NCI-H2081 (cell line): ENCODE measurements around the gene MAP4K3.

Experiments used
- DNase-seq, 2 experiments: peaks; one replicate each; lab custom pipeline; 2025; lab: John Stamatoyannopoulos, UW

MAP4K3 gene

GRCh38 chr2:39443009-39443408 lies 5.9 kb upstream of the MAP4K3 start:
- DNase-seq = no peak

DNA sequence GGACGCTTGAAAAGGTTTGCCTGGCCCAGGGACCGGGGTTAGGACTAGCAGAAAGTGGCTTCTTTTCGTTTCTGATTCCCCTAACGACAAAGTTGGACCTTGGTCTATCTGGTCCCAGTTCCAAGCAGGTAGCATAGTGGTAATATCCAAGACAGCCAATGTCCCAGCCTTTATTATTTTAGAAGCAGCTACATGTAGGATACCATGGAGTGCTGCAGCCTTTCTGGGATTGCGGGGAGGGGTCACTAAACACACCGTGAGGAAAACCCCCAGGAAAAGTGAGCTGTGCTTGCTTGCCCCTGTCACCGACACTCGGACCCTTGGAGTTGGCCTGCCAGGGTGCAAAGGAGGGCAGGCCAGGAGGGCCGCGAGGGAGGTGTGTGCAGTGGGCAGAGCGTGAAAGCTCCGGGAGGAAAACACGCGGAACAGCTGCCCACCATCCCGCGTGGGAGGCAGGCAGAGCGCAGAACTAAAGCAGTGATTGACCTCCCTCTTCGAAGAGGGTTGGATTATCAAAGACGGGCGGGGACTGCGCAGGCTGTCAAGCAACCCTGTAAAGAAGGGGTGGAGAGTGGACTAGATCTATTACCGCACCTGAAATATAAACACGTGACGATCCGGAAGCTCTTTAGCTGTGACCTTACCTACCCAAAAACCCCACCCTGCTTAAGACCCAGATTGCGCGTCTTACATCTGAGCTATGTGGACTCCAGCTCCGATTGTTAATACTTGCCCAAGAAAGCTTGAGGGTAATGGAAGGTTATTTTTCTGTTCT lies 624 bp upstream of the MAP4K3 start:
- DNase-seq = peak; percentile 55 to 88

DNA sequence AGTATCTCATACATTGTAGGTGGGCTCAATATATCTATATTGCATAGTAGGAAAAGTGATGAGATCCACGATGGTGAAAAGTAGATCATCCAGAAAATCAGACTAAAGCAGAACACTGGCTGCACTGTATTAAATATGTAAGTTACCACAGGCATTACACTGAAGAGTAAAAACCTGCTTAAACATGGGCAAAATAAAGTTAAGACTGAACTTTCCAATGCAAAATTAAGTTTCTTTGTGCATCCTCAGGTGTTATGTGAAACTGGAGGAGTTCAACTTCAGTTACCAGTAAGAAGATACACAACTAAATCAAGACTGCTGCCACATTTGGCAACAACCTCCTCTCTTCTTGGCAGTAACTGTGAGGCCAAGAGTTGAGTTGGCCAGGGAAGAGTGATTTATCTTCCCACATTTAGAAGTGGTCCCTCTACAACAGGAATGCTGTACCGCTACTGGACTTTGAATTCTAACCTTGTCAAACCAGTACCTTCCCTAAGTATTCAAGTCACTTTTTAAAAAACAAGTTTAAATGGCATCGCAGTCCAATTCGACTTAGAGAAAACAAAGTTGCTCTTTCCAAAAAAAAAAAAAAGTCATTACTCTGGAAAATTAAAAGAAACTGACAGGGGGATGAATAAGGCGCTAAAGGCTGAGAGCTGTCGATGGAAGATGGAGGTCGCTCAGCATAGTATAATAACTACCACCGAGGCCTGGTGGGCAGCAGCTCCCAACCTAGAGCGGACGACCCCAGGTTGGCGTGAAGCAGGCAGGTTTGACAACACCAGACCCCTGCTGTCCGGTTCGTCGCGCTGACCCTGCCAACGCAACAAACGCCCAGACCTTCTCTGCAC lies 1.1 kb downstream of the MAP4K3 start:
- DNase-seq = no peak

GRCh38 chr2:39435234-39435633 lies 1.9 kb downstream of the MAP4K3 start:
- no peak for DNase-seq

GRCh38 chr2:39434233-39434897 lies 2.7 kb downstream of the MAP4K3 start:
- no peak for DNase-seq

GRCh38 chr2:39433586-39434195 lies 3.4 kb downstream of the MAP4K3 start:
- DNase-seq = no peak

- DNase-seq = no peak
These were observed 4.4 kb downstream of the MAP4K3 start for GRCh38 chr2:39432701-39433100.

DNA sequence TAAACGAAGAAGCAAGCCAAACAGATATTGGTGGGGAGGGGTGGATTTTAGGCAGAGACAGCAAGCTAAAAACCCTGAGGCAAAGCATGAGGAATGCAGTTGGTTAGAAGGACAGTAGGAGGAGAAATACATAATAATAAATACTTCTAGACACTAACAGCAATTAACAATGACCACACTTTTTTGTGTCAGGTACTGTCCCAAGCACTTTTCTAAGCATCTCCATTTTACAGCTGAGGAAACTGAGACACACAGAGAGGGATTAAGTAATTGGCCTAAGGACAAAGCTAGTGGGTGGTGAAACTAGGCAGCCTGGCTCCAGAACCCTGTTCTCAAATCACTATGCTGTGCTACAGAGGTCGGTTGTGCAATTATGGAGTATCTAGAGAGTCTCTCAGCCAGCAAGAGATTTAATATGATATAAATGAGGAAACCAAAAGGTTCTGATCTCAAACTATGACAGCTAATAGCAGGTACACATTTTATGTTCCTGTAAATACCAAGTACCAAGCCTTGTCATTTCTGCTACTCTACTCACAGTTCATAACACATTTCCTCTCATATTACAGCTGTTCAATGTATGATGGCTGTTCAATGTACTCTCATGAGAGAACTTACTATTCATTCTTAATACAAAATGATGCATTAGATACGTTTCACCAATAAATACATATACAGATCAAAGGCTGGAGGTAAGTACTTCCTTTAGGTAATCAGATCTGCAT lies 5.3 kb downstream of the MAP4K3 start:
- no peak for DNase-seq

DNA sequence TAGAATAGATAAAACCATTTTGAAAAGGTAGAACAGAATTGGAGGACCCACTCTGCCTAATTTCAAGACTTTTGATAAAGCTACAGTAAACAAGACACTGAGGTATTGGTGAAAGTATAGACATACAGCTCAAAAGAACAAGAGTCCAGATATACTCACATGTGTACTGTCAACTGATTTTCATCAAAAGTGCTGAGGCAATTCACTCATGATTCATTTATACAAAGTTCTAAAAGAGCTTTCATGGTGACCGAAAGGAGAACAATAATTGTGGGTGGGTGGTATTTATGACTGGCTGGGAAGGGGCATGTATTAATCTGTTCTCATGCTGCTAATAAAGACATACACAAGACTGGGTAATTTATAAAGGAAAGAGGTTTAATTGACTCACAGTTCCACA lies 7.3 kb downstream of the MAP4K3 start:
- no peak for DNase-seq

DNA sequence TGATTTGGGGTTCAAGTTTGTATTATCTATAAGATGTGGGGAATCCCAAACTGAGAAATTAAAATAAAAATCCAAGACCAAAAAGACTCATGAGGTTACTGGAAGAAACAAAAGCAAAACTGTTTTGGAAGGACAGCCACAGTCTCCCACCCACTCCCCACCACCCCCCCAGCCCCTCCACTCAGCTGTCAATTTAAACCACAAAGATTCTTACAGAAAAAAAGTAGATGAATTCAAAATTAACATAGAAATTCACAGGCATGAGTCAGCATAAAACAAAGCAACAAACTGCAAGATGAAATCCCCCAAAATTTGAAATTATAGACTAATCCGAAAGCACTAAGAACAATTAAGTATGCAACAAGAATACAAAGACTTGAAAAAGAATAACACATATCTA lies 12.1 kb downstream of the MAP4K3 start:
- no peak for DNase-seq

GRCh38 chr2:39422700-39423099 lies 14.4 kb downstream of the MAP4K3 start:
- no peak for DNase-seq

DNA sequence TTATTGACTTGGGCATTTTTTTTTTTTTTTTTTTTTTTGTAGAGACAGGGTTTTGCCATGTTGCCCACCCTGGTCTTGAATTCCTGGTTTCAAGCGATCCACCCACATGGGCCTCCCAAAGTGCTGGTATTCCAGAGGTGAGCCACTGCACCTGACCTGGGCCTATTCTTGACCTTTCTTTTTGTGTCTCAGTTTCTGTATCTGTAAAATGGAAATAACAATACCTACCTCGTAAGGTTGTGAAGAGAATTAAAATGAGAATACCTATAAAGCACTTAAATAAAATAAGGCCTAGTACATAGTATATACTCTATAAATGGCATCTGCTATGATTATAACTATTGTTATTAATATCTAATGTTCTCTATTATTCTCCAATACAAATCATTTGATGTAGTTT lies 15.7 kb downstream of the MAP4K3 start:
- no peak for DNase-seq

DNA sequence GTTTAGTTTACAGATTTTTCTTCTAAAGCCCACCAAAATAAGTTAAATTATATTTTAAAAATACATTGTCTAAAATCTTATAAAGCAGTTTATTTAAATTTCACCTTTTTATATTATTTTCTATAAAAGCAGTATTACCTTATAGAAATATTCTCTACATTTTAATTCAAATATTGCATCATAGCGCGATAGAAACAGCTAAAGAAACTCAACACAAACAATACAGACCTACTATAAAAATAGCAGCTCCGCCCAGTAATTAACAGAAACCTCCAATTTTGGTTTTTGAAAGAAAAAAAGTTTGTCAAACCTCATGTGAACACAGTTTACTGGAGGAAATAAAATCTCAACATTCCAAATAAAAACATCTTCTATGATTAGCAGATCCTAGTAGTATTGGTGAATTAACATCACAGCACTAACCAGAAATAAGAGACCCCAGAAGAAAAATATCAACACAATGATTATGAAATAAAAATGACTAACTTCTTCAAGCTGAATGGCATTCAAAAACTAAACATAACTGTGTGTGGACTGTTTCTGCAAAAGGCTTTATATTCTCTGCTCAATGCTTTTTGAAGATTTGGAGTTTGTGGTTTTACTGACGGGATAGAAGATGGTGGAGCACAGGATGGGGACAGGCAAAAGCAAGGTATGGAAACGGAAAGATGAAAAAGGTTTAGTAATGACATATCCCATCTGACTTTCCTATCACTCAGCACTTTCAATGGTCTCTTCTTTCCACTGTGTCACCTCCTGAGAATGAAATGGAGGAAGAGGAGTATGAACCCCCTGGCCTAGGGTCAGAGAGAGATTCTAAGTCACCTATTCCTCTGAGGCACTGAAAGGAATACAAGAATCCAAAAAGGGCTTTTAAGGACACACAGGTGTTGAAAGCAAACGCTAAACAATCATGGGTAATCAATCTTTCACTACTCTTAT lies 17.5 kb downstream of the MAP4K3 start:
- DNase-seq = no peak

DNA sequence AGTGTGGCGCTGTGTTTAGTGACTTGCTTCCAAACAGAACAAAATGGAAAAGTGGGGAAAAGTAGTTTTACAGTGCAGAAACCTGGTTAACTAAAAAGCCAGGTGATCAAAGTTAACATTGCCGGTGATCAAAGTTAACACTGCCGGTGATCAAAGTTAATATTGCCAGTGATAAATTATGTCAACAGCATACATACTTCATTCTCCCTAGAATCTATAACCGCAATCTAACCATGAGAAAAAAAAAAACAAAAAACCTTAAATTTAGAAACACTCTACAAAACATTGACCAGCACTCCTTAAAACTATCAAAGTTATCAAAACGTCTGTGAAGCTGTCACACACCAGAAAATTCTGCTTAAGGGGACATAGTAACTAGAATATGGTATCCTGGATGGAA lies 18.6 kb downstream of the MAP4K3 start:
- no peak for DNase-seq

DNA sequence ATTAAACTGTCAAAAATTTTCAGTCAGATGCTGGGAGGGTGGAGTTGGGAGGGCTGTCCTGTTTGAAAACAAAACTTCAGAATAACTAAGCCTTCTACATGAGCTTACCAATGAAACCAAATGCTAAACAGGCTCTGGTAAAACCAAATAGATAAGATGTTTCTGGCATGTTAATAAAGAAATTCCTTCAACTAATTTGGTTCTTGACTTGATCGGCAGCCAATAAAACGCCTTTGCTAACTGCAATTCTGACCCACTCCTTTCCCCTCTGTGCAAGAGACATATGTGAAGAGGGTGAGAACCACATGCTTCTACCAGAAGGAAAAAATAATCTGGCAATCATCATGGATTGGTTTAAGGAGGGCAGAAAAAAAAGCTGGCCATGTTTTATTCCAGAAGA lies 20.9 kb downstream of the MAP4K3 start:
- no peak for DNase-seq

GRCh38 chr2:39413063-39413737 lies 23.9 kb downstream of the MAP4K3 start:
- DNase-seq = no peak

DNA sequence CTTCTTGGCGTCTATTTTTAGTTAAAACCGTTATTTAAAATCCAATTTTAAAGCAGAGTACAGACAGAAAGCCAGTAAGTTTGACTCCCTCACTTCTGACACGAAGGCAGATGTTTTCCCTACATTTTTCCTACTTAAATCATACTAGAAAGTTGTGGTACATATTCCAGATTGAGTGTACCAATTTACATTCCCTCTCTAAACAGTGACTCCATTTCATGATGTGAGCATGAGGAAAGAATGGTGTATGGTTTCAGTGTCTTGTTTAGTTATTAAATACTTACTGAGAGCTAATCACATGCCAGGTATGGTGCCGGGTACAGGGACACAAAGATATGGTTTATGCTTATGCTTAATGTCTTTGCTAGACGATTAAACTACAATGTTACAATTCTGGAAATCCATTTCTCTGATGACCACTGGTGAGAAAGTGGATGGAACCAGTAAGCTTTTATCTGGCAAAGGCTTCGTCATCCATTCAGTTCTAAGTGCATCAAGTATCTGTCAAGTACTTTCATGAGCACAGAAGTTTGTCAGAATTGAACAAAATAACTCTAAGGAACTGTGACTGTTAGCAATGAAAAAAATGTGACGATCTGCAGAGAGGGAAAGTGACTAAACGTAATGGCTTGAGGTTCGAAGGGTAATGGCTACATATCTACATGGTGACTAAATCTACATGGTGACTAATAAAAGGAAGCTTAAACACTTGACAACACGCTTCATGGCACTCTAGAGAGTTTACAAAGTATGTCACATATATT lies 25.7 kb downstream of the MAP4K3 start:
- no peak for DNase-seq

DNA sequence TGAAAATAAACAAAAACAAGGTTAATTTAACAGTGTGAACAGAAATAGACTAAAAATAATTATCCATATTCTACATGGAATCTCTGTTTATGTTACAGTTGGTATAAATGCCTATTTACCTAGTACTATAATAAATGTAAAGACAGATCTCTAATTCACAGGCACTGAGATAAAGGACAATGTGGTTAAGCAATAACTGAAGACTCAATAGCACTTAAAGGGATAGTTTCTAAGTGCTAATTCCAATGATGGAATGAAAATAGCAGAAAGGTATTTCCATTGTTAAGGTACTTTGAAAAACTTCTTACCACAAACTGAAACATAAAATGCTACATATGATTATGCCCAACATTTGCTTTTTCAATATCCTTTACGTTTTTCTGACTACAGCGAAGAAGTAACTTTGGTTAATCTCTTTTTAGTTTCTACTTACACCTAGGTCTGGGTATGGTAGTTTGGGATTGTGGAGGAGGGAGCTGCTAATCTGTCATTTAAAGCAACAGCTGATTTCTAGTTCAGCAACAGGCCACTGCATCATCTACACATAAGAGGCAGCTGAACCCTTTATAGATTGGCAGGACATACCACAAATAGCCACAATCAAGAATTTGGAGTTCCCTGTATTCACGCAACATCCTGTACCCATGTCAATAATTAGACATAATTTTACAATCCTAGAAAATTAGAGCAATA lies 27.2 kb downstream of the MAP4K3 start:
- DNase-seq = no peak
